ENCODE measurements around the gene SEC24A.
A peak's percentile ranks its signal among the peaks of the same experiment; 100 is the strongest.
"Not testable (repeated sequence)": the region's sequence is repeated elsewhere in the genome, so short reads cannot be mapped to it uniquely, and the experiment has no call there.

SEC24A gene

DNA sequence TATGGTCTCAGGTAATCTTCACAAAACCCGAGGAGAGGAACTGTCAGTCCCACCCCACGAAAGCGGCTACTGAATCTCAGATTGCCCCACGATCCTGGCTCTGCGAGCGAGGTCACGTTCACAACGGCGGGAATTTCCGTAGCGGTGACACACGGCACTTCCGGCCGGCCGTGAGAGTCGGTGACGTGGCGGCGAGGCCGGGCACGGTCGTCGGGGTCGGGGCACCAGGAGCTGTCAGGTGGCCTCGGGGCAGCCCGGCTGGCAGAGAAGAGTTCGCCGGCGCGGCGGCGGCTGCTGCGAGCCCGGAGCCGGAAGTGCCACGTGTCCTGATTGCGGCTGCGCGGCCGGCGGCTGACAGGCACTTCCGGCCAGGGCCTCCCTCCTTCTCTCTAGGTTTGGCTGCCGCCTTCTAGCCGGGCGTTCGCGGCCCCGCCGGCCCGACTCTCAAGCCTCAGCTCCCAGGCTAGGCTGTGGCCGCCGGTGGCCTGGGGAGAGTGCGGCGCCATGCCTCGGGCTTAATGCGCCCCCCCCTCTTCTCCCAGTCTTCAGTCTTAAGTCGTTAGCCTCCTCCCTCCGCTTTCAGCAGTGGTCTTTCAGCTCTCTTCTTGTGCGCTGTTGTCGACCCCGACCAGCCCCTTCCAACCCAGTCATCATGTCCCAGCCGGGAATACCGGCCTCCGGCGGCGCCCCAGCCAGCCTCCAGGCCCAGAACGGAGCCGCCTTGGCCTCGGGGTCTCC lies at the start of gene SEC24A:
Gene SEC24A, plus strand, starts transcription at position 361 of the 738 bp plus-strand sequence. Its CDS starts 292 bp downstream, at position 653.
- DNase-seq (ENCODE audit: low read depth) = peak; percentile 56

DNA sequence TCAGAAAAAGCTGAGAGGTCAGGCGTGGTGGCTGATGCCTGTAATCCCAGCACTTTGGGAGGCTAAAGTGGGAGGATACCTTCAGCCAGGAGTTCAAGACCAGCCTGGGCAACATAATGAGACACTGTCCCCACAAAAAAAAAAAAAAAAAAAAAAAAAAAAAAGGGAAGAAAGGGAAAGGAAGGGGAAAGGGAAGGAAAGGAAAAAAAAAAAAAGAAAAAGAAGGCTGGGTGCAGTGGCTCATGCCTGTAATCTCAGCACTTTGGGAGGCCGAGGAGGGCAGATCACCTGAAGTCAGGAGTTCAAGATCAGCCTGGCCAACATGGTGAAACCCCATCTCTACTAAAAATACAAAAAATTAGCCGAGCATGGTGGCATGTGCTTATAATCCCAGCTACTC lies 48.8 kb upstream of the SEC24A start:
- not testable (repeated sequence) for DNase-seq (ENCODE audit: low read depth)

DNA sequence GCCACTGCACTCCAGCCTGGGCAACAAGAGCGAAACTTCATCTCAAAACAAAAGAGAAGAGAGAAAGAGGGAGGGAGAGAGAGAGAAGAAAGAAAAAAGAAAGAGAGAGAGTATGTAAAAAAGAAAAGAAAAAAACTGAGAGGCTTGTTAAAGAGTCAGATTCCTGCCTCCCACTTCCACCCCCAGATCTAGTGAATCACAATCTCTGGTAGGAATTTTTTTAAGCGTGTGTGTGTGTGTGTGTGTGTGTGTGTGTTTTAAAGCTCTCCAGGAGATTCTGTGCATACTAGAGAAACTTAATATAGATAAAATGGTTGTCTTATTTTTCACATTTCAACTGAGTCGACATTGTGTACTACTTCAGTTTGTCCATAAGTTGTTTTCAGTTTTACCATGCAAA lies 48.0 kb upstream of the SEC24A start:
- no peak for DNase-seq (ENCODE audit: low read depth)

DNA sequence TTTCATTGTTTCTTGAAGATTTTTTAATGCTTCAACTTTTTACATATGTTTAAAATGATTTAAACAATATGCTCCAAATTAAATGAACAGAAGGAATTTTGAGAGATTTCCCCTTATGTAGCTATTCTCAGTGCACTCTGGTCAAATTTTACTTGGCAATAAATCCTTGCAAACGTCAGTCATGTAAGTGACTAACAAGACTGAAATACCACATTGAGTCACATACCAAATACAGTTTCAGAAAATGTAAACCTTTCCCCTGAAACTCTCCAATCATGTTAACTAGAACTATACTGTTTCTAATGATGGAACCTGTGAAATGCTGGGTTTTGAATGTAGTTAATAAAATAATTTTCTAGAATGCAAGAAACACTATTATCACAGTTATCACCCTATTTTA lies 45.5 kb upstream of the SEC24A start:
- DNase-seq (ENCODE audit: low read depth) = no peak

DNA sequence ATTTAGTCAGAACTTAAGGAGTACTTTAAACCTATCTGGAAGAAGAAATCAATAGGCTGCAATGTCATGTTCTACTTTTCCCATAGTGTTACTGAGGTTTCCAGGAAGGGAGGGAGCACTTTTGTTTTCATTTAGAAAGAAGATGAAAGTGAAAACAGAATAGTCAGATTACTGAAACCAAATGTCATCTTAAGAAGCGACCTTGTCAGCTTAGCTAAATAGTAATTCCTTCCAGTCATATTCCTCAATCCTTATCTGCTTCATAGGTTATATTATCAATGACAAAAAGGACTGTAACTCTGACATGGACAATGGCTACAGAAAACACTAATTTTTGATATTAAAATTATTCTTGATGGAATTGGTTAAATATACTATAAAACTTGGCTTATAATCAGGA lies 43.7 kb upstream of the SEC24A start:
- DNase-seq (ENCODE audit: low read depth) = no peak

DNA sequence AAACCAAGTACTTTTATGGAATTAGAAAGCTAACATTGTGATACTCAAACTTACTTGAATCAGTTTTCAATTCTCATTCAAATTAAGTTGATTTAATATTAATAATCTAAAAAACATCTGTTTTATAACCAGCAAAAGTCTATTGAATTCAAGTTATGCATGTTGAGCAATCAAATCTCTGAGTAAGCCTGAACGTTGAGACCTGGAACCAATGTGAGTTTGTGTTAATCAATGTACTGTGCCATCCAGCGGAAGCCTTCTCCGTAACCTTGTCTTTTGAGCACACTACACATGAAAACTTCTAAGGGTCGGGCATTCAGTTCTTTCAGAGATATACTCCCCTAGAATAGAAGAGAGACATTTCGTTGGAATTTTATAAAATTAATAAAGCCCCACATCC lies 41.9 kb upstream of the SEC24A start:
- DNase-seq (ENCODE audit: low read depth) = no peak

DNA sequence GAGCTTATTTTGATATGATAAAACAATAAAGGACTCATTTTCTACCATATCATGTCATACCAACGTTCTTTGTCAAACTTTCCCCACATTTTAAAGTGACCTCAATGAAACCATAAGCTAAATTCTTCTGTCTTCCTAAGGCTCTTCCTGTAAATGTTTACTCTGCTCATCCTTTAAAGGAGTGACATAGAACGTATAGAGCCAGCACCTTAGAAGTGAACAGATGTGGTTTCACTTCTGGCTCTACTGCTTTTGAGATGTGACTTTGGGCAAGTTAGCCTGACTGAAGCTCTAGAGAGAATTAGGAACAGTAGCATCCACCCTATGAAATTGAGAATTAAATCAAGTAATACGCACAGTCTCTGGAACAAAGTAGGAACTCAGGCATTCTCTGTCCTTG lies 40.0 kb upstream of the SEC24A start:
- DNase-seq (ENCODE audit: low read depth) = no peak

DNA sequence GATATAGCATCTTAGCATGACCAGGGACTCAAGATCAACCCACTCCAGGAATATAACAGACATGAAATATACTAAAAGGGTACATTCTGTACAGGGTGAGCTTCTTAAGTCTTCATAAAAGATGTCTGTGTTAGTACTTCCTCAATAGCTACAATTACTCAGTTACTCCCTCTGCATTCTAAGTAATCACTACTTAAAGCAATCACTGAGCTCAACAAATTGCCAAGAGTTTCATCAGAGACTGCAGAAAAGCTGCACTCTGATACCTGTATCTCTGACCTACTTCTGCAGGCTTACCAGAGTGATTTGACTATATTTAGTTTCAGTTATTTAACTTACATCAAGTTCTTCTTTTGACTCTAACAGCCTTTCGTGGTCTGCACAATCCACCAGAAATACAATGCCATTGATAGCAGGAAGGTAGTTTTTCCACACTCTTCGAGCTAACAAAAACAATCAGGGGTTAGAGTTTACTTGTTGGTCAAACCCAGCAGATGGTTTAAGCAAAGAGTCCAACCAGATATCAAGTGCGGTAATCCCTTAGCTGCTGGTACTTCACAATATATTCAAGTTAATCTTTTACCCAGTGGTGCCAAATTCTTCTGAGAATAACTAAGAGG lies 39.2 kb upstream of the SEC24A start:
- DNase-seq (ENCODE audit: low read depth) = no peak

DNA sequence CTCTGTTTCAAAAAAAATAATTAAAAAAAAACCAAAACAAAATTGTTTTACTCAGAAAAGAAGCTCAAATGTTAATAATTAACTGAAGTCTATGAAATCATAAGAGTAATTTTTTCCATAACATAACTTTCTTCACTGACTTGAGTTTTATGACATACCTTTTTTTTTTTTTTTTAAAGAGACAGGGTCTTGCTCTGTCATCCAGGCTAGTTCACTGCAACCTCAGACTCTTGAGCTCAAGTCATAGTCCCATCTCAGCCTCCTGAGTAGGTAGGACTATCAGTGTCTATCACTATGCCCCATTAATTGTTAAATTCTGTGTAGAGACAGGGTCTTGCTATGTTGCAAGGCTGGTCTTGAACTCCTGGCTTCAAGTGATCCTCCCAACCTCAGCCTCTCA lies 37.9 kb upstream of the SEC24A start:
- DNase-seq (ENCODE audit: low read depth) = no peak

DNA sequence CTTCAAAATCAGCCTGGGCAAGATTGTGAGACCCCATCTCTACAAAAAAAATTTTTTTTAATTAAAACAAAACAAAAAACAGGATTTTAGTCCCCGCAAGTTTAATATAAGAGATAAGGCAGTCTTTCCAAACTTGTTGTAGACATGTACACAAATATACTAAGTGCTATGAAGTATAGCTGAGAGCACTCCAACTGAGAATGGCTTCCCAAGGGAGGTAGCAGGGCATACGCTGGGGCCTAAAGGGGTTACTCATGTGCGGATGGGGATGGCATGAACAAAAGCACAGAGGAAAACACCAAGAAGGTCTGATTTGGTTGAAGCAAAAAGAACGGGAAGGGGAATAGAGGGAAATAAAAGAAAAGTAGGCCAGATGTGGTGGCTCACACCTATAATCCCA lies 37.1 kb upstream of the SEC24A start:
- DNase-seq (ENCODE audit: low read depth) = no peak

DNA sequence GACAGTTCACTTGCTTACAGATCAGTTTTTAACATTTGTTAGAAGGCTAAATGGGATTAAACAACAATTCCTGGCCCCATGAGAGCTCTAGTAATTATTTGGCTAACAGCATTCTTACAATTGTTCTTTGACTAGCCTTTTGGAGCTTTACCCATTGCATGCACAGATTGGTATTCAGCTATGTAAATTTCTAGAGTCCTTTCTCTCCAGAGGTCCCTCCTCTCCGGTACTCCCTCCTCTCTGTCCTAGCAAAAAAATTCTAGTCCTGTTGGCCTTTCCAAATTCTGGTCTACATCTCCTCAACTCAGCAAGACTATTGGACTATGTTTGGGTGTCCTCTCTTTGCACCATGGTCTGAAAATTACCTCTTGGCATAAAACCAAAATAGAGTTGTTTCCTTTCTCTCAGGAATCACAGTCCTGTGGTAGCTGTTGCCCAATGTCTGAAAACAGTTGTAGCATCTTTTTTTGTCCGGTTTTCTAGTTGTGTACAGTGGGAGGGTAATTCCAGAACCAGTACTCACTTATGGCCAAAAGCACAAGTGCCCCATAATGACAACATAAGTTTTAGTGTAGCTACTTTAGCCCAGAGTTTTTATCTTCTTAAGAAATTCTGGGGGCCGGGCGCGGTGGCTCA lies 34.0 kb upstream of the SEC24A start:
- DNase-seq (ENCODE audit: low read depth) = no peak

DNA sequence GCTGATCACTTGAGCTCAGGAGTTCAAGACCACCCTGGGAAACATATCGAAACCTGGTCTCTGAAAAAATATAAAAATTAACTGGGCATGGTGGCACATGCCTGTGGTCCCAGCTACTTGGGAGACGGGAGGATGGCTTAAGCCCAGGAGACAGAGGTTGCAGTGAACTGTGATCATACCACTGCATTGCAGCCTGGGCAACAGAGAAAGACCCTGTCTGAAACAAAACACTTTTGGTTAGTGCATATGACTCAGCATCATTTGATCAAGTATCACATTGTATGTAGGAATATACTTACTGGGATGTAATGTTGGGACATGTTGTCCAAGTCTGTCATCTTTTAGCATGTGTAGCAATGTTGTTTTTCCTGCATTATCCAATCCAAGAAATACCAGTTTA lies 28.0 kb upstream of the SEC24A start:
- DNase-seq (ENCODE audit: low read depth) = no peak

DNA sequence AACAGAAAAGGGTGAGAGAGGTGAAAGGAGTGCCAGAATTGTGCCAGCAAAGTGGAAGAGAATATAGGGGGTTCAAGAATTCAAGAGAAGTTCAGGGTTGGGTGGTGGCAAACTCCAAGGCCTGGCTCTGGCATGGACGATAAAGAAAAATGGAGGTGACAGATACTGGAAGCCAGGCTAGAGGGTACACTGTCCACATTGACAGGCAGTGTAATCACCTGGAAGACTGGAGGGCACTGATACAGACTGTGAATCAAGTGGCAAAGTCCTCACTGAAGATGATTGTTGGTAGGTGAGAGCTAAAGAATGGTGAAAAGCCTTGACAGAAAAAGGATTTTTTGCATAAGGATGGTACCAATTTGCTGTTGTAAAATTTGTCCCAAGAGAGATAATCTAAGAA lies 23.0 kb upstream of the SEC24A start:
- DNase-seq (ENCODE audit: low read depth) = no peak

DNA sequence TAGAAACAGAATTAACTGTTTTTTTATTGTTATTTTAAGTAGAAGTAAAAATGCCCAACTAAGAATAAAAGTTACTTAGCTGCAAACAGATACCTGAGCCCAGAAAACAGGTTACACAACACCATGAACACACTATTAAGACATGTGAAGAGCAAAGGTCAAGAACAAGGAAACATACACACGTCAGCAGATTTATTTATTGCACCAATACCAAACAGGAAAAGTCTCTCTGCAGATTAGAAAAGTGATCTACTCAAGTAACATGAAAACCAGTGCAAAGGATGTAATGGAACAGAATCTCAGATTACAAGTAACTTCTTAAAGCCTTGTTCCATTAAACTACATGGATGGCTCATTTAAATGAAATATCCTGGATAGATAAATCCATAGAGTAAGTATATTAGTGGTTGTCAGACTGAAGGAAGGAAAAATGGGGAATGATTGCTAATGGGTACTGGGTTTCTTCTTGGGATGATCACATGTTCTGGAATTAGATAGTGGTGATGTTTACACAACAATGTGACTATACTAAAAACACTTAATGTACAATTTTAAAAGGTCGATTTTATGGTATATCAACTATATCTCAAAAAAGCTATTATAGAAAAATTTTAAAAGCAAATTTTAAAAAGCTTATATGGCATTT lies 22.1 kb upstream of the SEC24A start:
- DNase-seq (ENCODE audit: low read depth) = no peak

DNA sequence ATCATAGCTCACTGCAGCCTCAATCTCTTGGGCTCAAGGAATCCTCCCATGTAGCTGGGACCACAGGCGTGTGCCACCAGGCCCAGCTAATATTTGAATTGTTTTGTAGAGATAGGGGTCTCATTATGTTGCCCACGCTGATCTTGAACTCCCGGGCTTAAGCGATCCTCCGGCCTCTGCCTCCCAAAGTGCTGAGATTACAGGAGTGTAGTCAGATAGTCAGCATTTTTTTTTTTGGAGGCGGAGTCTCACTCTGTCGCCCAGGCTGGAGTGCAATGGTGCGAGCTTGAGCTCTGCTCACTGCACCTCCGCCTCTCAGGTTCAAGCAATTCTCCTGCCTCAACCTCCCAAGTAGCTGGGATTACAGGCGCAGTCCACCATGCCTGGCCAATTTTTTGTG lies 14.4 kb upstream of the SEC24A start:
- no peak for DNase-seq (ENCODE audit: low read depth)

DNA sequence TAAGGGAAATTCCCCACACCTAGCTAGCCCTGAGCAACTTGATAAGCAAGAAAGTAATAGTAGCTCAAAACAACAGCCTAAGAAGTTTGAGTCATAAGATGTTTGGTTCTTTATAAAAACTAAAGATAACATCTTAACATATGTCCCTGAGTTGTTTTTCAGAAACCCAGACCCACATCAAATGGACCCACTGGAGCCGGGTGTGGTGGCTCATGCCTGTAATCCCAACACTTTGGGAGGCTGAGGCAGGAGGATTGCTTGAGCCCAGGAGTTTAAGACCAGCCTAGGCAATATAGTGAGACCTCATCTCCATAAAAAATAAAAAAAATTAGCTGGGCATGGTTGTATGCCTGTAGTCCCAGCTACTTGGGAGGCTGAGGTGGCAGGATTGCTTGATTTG lies 13.2 kb upstream of the SEC24A start:
- DNase-seq (ENCODE audit: low read depth) = not testable (repeated sequence)

DNA sequence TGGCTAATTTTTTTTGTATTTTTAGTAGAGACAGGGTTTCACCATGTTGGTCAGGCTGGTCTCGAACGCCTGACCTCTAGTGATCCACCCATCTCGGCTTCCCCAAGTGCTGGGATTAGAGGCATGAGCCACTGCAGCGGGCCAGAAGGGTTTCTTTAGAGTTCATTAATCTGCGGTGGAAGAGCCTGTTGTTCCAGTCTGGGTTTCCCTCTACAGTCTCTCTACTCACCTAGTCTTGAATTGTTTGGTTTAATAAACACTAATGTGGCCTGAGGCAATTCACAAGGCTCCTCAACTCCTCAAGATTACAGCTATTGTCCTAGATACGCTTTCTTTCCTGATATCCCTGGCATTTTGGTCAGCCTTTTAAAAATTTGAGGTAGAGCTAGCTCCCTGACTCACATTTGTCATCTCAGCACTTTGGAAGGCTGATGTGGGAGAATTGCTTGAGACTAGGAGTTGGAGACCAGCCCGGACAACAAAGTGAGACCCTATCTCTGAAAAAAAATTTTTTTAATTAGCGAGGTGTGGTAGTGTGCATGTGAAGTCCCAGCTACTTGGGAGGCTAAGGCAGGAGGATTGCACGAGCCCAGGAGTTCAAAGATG lies 11.4 kb upstream of the SEC24A start:
- DNase-seq (ENCODE audit: low read depth) = no peak

DNA sequence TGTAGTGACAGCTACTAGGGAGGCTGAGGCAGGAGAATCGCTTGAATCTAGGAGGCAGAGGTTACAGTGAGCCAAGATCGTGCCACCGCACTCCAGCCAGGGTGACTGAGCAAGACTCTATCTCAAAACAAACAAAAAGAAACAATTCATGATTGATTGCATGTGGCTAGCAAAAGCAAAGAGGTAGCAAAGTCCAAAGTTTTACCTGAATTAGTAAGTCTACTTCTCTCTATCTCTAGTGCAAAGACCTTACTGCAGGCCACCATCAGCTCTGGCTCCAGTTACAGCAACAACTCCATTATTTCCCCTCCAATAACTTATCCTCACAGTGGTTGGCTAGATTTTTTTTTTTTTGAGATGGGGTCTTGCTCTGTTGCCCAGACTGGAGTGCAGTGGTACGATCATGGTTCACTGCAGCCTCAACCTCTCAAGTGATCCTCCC lies 9.8 kb upstream of the SEC24A start:
- no peak for DNase-seq (ENCODE audit: low read depth)

DNA sequence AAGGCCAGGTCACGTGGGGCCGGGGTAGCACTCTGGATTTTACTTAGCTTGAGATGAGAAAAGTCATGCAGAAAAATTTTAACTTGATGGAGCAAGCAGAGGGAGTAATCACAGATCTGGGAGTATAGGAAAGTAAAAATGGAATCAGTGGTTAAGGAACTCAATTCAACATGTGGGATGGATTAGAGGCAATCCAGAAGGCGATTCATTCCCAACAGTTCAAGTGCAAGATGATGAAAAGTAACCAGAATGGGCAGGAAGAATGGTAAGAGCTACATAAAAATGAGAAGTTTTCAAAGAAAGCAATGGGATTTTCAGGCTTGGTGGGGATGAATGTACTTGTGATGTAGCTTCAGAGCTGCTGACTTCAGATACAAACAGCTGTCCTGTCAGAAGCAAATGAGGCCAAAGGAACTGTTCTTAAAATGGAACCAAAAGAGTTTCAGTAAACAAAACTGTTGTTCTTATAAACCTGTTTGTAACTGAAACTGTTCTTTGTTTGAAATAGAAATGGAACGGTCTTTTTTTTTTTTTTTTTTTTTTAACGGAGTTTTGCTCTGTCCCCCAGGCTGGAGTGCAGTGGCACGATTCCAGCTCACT lies 5.6 kb upstream of the SEC24A start:
- no peak for DNase-seq (ENCODE audit: low read depth)

DNA sequence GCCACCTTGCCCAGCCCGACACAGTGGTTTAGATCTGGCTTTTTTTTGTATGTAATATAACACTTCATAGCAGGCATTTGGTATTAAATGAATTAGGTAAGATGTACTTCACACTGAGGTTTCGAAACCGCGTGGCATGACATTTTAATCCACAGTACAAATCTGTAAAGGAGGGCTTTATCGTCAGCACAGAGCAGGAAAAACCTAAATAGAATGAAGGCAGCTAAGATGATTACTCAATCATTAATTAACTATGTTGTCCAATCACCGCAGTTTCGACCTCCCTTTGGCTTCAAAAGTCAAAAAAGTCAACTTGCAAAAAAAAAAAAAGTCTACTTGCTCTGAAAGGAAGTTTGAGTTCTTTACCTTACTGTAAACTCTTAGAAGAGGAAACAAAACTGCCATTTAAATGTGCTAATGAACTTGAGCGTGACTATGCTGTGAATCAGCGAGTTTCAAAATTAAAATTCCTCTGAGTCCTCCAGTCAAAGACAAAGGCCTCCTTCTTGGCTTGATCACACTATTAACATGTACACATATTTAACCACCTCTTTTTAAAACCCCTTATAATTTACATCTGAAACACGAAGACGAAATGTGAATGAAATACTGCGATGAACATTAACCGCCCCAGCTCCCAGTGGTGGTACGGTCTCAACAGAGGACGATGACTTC lies 698 bp upstream of the SEC24A start:
- no peak for DNase-seq (ENCODE audit: low read depth)

DNA sequence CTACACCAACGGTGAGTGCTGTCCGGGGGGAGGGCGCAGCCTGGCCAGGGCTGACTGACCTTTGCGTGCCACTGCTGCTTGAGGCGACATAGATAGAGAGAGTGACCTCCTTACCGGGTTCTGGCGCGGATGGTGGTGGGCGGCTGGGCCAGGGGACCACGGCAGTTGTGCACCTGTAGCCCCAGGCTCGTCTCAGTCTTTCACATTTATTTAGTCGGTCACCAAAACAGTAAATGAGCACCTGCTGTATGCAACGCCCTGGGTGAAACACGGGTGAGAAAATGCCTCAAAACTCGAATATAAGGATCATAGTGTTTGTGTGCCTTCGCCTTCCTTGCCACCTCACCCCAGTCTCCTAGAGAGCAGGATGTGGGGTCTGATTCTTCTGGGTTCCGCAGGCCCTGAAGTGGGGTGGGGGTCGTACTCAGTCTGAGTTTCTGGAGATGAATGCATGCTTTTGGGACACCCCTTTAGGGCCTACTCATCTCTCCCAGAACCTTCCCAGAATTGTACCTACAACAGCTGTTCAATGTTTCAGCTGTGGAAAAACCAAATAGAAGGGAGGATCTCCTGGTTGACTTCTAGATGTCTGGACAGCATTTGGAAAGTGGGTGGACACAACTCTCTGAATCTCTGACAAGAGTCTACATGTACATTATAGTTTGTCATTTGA lies 714 bp downstream of the SEC24A start:
- no peak for DNase-seq (ENCODE audit: low read depth)
